OCI-LY7 (cell line): ENCODE measurements around the gene TANGO2. TPM values are rescaled to one million over a fixed set of nuclear protein-coding genes. Genes with fewer than 3 reads are reported as not detected.

Experiments used
- BruUV-seq: library from RNA; stranded (reverse); fragments of 400-500 nt; replicated peaks from 2 replicates; lab custom pipeline; 2021; lab: Mats Ljungman, UMichigan
- CTCF ChIA-PET: fragments of 300-600 bp; sonication (Branson Sonifier 250); formaldehyde crosslinking; loops from one replicate; lab custom pipeline; 2022; ENCODE audit warnings: antibody characterized with exemption; ENCODE audit not compliant: unreplicated experiment; lab: Charles Lee
- POLR2A ChIA-PET: fragments of 300-600 bp; sonication (Branson Sonifier 250); formaldehyde crosslinking; loops from one replicate; lab custom pipeline; 2022; ENCODE audit warnings: antibody characterized with exemption; lab: Charles Lee
- DNase-seq: peaks from one replicate; pipeline ENCODE4 v3.0.0-alpha.2; 2015; ENCODE audit warnings: low spot score
- H2AFZ ChIP-seq: fragments of 200-600 bp; sonication (generic), shearing (Covaris generic); 2 replicates; pipeline ENCODE4 v1.6.1; 2014; ENCODE audit warnings: mild to moderate bottlenecking, antibody characterized with exemption, low read length, moderate library complexity
- H3K27ac ChIP-seq: fragments of 200-600 bp; sonication (generic); 2 replicates; pipeline ENCODE4 v1.5.1; 2014; ENCODE audit warnings: mixed run types, low read depth, mild to moderate bottlenecking, moderate library complexity, low read length, inconsistent platforms; ENCODE audit not compliant: poor library complexity, severe bottlenecking
- H3K36me3 ChIP-seq: fragments of 200-600 bp; sonication (generic); 2 replicates; pipeline ENCODE4 v1.6.1; 2014; ENCODE audit warnings: mild to moderate bottlenecking, antibody characterized with exemption, low read length, moderate library complexity, mixed read lengths; ENCODE audit not compliant: insufficient read depth
- H3K4me1 ChIP-seq: fragments of 200-600 bp; sonication (generic); 2 replicates; pipeline ENCODE4 v1.5.1; 2014; ENCODE audit warnings: mild to moderate bottlenecking, low read length; ENCODE audit not compliant: insufficient read depth, poor library complexity, severe bottlenecking
- H3K4me2 ChIP-seq: fragments of 200-600 bp; sonication (generic); 2 replicates; pipeline ENCODE4 v1.6.1; 2014; ENCODE audit warnings: mild to moderate bottlenecking, low read length
- H3K4me3 ChIP-seq: fragments of 200-600 bp; sonication (generic); 2 replicates; pipeline ENCODE4 v1.5.1; 2014; ENCODE audit warnings: mild to moderate bottlenecking, low read depth, low read length; ENCODE audit not compliant: poor library complexity, severe bottlenecking
- H3K79me2 ChIP-seq: fragments of 200-600 bp; sonication (generic); 2 replicates; pipeline ENCODE4 v1.6.1; 2016; ENCODE audit warnings: low read depth, mild to moderate bottlenecking, low read length, moderate library complexity, mixed read lengths; ENCODE audit not compliant: insufficient read depth
- H3K9me2 ChIP-seq: fragments of 200-600 bp; sonication (generic); 2 replicates; pipeline ENCODE4 v1.6.1; 2016; ENCODE audit warnings: mild to moderate bottlenecking, low read length, mixed read lengths; ENCODE audit not compliant: insufficient read depth
- H3K9me3 ChIP-seq: fragments of 200-600 bp; sonication (generic); 2 replicates; pipeline ENCODE4 v1.6.1; 2014; ENCODE audit warnings: mild to moderate bottlenecking, mixed run types, low read length, mixed read lengths
- H4K20me1 ChIP-seq: fragments of 200-600 bp; sonication (generic); 2 replicates; pipeline ENCODE4 v1.6.1; 2014; ENCODE audit warnings: mild to moderate bottlenecking, antibody characterized with exemption, low read length, moderate library complexity, mixed read lengths; ENCODE audit not compliant: insufficient read depth
- CTCF ChIP-seq: fragments of 200-600 bp; sonication (generic); conservative IDR thresholded peaks from 2 replicates; pipeline ENCODE4 v1.5.1; 2014; ENCODE audit warnings: mild to moderate bottlenecking, antibody characterized with exemption, low read length, moderate library complexity, mixed read lengths
- EZH2phosphoT487 ChIP-seq: fragments of 200-600 bp; sonication (generic); IDR thresholded peaks from 2 replicates; pipeline ENCODE4 v1.6.1; 2018; ENCODE audit warnings: low read depth, borderline replicate concordance, mild to moderate bottlenecking, mixed run types, antibody characterized with exemption, low read length, moderate library complexity, mixed read lengths
- intact Hi-C: fragments of 100-400 bp; cut with micrococcal nuclease; formaldehyde crosslinking; loops from one replicate; pipeline ENCODE4 v1.10.0; 2022; ENCODE audit not compliant: unreplicated experiment
- total RNA-seq, 2 experiments: library from RNA; depleted of rRNA in 1 of 2; stranded (reverse); fragments of >200 nt in 1 of 2; shearing (Covaris generic) in 1 of 2; gene quantifications; 2 replicates each; pipeline ENCODE4 v1.2.3, GENCODE V29; 2014 to 2022

The TANGO2 gene
- total RNA-seq, 2 experiments from 2014 or later = 18.3 to 23.3 TPM

GRCh38 chr22:20064545-20065262, 43.8 kb downstream of the TANGO2 start:
- Histone ChIP-seq H3K4me3 (no peak overlapping the region), H3K9me3 (no peaks in the 10 kb centered on the region), H3K79me2 (no peaks in the 10 kb centered on the region), H3K4me1 (no peaks in the 10 kb centered on the region), H3K27ac (no peak overlapping the region), H2AFZ (no peak overlapping the region), H3K9me2 (no peaks in the 10 kb centered on the region), H3K4me2 (no peak overlapping the region), H4K20me1 (no peaks in the 10 kb centered on the region), H3K36me3 (peaks cover 9% of the 10 kb centered on the region; the same call in 1 of the 2 replicates)
- DNase-seq = no peak
- CTCF ChIA-PET = no interaction called here
- TF ChIP-seq EZH2phosphoT487 = no peak
- TF ChIP-seq CTCF = no peak
- intact Hi-C loops = no loop called here
- BruUV-seq = TSS peak; percentile 46
- POLR2A ChIA-PET = no interaction called here

GRCh38 chr22:20065896-20066616, 45.1 kb downstream of the TANGO2 start:
- BruUV-seq = no TSS peak
- POLR2A ChIA-PET = interaction anchor here (0.6 kb wide), 1 partner anchor 25 kb away, joined by 3 read pairs; no protein-coding TSS in a partner anchor
- no peak for DNase-seq

More at GRCh38 chr22:20065896-20066616, 45.1 kb downstream of the TANGO2 start:
- H3K9me3 ChIP-seq = no peaks in the 10 kb centered on the region
- H4K20me1 ChIP-seq = no peaks in the 10 kb centered on the region
- TF ChIP-seq EZH2phosphoT487 (no peak), CTCF (no peak)
- H3K4me2 ChIP-seq = no peak overlapping the region
- no peak overlapping the region for H3K27ac ChIP-seq
- peaks cover 6% of the 10 kb centered on the region; the same call in 1 of the 2 replicates for H3K36me3 ChIP-seq
- no peak overlapping the region for H3K4me3 ChIP-seq
- H3K4me1 ChIP-seq = no peaks in the 10 kb centered on the region
- CTCF ChIA-PET = no interaction called here
- H3K79me2 ChIP-seq = no peaks in the 10 kb centered on the region
- no peaks in the 10 kb centered on the region for H3K9me2 ChIP-seq
- H2AFZ ChIP-seq = no peak overlapping the region
- intact Hi-C loops = no loop called here
